Stomach (tissue), 4 donors: ENCODE measurements around the gene PRSS8.
"Not testable (repeated sequence)": the region's sequence is repeated elsewhere in the genome, so short reads cannot be mapped to it uniquely, and the experiment has no call there.

Experiments
- CTCF ChIP-seq, 7 experiments: fragments of 450-650 bp in 4 of 7; fragments of 200-600 bp in 3 of 7; sonication (generic) in 3 of 7; IDR thresholded peaks; one replicate each; pipeline ENCODE4 v1.5.1; 2016 to 2019; ENCODE audit warnings: antibody characterized with exemption in 7 of 7, control low read depth in 2 of 7, mild to moderate bottlenecking in 1 of 7
- EP300 ChIP-seq: sonication (generic); formaldehyde crosslinking; IDR thresholded peaks from one replicate; pipeline ENCODE4 v1.6.1; 2017; ENCODE audit warnings: antibody characterized with exemption
- POLR2A ChIP-seq, 4 donors: fragments of 450-650 bp; IDR thresholded peaks; one replicate each; pipeline ENCODE4 v1.6.1; 2016; ENCODE audit warnings: antibody characterized with exemption in 4 of 4, control low read depth in 2 of 4, mild to moderate bottlenecking in 1 of 4, moderate library complexity in 1 of 4

DNA sequence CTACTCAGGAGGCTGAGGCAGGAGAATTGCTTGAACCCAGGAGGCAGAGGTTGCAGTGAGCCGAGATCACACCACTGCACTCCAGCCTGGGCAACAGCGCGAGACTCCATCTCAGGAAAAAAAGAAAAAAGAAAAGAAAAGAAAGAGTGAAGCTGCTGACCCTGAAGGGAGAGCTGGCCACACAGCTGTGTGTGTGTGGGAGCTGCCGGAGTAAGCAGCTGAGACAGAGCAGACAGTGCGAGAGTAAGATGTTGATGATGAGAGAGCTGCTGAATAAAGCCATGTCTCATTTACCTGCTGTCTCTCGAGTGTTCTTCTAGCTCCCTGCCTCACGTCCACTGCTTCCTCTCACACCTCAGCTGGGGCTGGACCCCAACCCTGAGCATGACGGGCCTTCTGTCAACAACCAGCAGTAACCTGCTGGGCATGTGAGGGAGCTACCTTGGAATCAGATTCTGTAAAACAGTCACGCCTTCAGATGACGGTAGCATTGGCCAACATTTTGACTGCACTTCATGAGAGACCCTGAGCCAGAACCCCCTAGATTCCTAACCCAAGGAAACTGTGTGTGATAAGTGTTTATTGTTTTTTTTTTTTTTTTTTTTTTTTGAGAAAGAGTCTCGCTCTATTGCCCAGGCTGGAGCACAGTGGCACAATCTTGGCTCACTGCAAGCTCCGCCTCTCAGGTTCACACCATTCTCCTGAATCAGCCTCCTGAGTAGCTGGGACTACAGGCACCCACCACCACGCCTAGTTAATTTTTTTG is 34.5 kb downstream of the PRSS8 start:
- TF ChIP-seq EP300; CTCF (IDR thresholded peaks at IDR 0.05); POLR2A (IDR thresholded peaks at IDR 0.05): not testable (repeated sequence)
